ENCODE data around the gene C1QTNF8. TPM values are rescaled to one million over a fixed set of nuclear protein-coding genes. Genes with fewer than 3 reads are reported as not detected.

The C1QTNF8 gene
- total and polyA plus RNA-seq, 7 experiments from 2014 or later: not detected

DNA sequence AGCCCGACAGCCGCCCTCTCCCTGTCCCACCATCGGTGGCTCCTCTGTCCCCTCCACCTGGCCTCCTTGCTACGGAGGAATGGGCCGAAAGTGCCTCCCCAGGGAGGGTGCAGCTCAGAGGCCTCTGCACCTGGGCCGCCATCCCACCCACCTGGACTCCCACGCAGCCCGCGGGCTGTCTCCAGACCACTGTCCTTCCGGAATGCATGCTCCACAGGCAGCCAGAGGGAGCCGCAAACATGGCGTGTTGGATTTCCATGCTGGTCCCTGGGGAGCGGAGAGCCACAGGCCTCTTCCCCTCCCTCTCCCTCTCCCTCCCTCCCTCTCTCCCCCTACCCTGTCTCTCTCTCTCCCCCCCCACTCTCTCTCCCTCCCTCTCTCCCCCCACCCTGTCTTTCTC lies 20.5 kb downstream of the C1QTNF8 start:
- H3K27ac Mint-ChIP-seq: no peak overlapping the region
- Histone ChIP-seq H3K9me3 (ENCODE audit: control insufficient read depth in 2 of 3, low read length in 3 of 3) (no peaks in the 10 kb centered on the region), H3K27me3 (ENCODE audit: control insufficient read depth in 2 of 2, insufficient read depth in 2 of 2, low read length in 2 of 2) (no peaks in the 10 kb centered on the region), H3K36me3 (ENCODE audit: control insufficient read depth in 2 of 3, insufficient read depth in 3 of 3, low read length in 3 of 3) (no peaks in the 10 kb centered on the region), H3K27ac (ENCODE audit: low read depth, low read length) (no peak overlapping the region), H3K4me1 (ENCODE audit: control insufficient read depth in 2 of 2, insufficient read depth in 2 of 2, low read length in 2 of 2) (no peaks in the 10 kb centered on the region), H3K4me3 (ENCODE audit: low read length) (no peak overlapping the region)
- H3K4me3 Mint-ChIP-seq: no peak overlapping the region
- ChIA-PET CTCF (interaction anchor here (0.7 kb wide), 1 partner anchor 21 kb away, joined by 4 read pairs; no protein-coding TSS in a partner anchor), POLR2A (no interaction called here)
- intact Hi-C loops (cut with micrococcal nuclease): no loop called here
- peaks cover 0 to 1% (median 0%) of the 10 kb centered on the region in 7 donors for H3K4me1 Mint-ChIP-seq
- DNase-seq (no peak), ATAC-seq (no peak)
- no peaks in the 10 kb centered on the region for H3K36me3 Mint-ChIP-seq
- peaks cover 0 to 1% (median 0%) of the 10 kb centered on the region in 11 donors for H3K9me3 Mint-ChIP-seq
- peaks cover 8 to 30% (median 18%) of the 10 kb centered on the region in 5 donors for H3K27me3 Mint-ChIP-seq

DNA sequence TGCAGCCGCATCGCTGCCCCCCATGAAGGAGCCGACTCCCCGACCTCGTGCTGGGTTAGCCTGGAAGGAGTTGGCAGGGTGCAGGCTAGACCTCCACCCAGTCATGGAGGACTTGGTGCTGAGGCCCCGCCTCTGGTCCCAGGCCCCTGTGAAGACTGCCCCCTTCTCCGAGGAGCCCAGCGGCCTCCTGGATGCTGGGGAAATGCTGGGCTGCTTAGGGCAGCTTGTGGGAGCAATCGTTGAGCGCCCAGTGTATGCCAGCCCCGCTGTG lies 21.7 kb downstream of the C1QTNF8 start:
- ChIA-PET POLR2A (no interaction called here), CTCF (no interaction called here)
- H3K36me3 ChIP-seq (ENCODE audit: control insufficient read depth in 2 of 3, insufficient read depth in 3 of 3, low read length in 3 of 3): no peaks in the 10 kb centered on the region
- H3K4me3 ChIP-seq (ENCODE audit: low read length): no peak overlapping the region
- no peaks in the 10 kb centered on the region for H3K9me3 ChIP-seq (ENCODE audit: control insufficient read depth in 2 of 3, low read length in 3 of 3)
- intact Hi-C loops (cut with micrococcal nuclease): no loop called here
- Mint-ChIP-seq H3K4me1 (peaks cover 0 to 1% (median 0%) of the 10 kb centered on the region in 7 donors), H3K27me3 (peaks cover 9 to 32% (median 18%) of the 10 kb centered on the region in 5 donors), H3K9me3 (peaks cover 0 to 1% (median 0%) of the 10 kb centered on the region in 11 donors), H3K36me3 (no peaks in the 10 kb centered on the region), H3K4me3 (no peak overlapping the region), H3K27ac (no peak overlapping the region)
- DNase-seq (no peak), ATAC-seq (no peak)
- no peaks in the 10 kb centered on the region for H3K27me3 ChIP-seq (ENCODE audit: control insufficient read depth in 2 of 2, insufficient read depth in 2 of 2, low read length in 2 of 2)
- no peaks in the 10 kb centered on the region for H3K4me1 ChIP-seq (ENCODE audit: control insufficient read depth in 2 of 2, insufficient read depth in 2 of 2, low read length in 2 of 2)
- no peak overlapping the region for H3K27ac ChIP-seq (ENCODE audit: low read depth, low read length)

DNA sequence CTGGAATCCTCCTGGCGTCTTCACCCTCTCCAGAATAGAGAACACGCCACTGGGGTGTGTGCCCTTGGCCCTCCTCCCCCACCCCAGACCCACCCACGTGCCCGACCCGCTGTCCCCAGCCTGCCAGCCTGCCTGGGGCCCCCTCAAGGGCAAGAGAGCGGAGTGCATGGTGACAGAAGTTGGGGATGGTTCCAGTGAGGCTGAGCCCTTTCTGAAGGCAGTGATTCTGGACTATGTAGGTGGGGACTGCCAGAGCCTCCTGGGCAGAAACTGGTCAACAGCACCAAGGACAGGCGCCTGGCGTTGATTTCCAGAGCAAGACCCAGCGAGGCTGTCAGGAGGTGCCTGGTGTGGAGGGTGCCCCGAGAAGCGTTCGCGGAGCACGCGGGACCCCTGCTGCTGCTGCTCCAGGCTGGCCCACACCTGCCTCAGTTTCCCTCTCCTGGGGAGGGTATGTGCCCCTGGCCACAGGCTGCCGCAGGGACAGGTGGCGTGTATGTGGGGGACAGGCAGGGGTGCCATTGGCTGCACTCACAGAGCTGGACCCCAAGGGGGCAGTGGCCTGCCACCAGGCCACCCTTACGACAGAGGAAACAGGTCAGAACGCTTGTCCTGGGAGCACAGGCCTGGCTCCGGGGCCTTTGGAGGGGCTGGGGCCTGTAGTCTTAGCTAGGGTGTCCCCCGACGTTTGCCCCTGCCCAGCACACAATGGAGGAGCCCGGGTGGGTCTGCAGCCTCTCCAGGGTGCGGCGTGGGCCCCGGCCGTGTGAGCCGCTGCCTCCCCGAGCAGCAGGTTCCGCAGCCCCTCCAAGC lies 22.3 kb downstream of the C1QTNF8 start:
- Mint-ChIP-seq H3K36me3 (no peaks in the 10 kb centered on the region), H3K27me3 (peaks cover 11 to 33% (median 18%) of the 10 kb centered on the region in 5 donors), H3K9me3 (peaks cover 0 to 1% (median 0%) of the 10 kb centered on the region in 11 donors), H3K27ac (no peak overlapping the region), H3K4me1 (peaks cover 0 to 1% (median 0%) of the 10 kb centered on the region in 7 donors), H3K4me3 (no peak overlapping the region)
- intact Hi-C loops (cut with micrococcal nuclease): no loop called here
- CTCF ChIA-PET: no interaction called here
- H3K27me3 ChIP-seq (ENCODE audit: control insufficient read depth in 2 of 2, insufficient read depth in 2 of 2, low read length in 2 of 2): no peaks in the 10 kb centered on the region
- no peaks in the 10 kb centered on the region for H3K4me1 ChIP-seq (ENCODE audit: control insufficient read depth in 2 of 2, insufficient read depth in 2 of 2, low read length in 2 of 2)
- no peaks in the 10 kb centered on the region for H3K9me3 ChIP-seq (ENCODE audit: control insufficient read depth in 2 of 3, low read length in 3 of 3)
- H3K4me3 ChIP-seq (ENCODE audit: low read length): no peak overlapping the region
- no peak for DNase-seq
- H3K36me3 ChIP-seq (ENCODE audit: control insufficient read depth in 2 of 3, insufficient read depth in 3 of 3, low read length in 3 of 3): no peaks in the 10 kb centered on the region
- H3K27ac ChIP-seq (ENCODE audit: low read depth, low read length): no peak overlapping the region
- POLR2A ChIA-PET: no interaction called here
- no peak for ATAC-seq

DNA sequence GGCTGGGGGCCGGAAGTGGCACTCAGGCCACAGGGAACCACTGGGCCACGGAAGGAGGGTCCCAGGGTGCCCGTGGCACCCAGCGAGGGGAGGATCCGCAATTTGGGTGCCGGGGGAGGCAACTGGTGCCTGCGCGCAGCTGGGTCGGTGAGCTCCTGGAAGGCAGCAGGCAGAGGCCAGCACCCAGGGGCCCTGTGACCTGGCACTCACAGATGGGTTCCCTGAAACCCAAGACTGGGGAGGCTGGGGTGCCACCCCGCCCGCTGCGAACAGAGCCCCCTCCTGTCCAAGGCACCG lies 22.8 kb downstream of the C1QTNF8 start:
- no peak overlapping the region for H3K4me3 Mint-ChIP-seq
- DNase-seq (no peak), ATAC-seq (no peak)
- no peak overlapping the region for H3K4me3 ChIP-seq (ENCODE audit: low read length)
- H3K27ac ChIP-seq (ENCODE audit: low read depth, low read length): no peak overlapping the region
- H3K27ac Mint-ChIP-seq: no peak overlapping the region
- H3K27me3 ChIP-seq (ENCODE audit: control insufficient read depth in 2 of 2, insufficient read depth in 2 of 2, low read length in 2 of 2): no peaks in the 10 kb centered on the region
- ChIA-PET POLR2A (no interaction called here), CTCF (no interaction called here)
- H3K27me3 Mint-ChIP-seq: peaks cover 11 to 33% (median 18%) of the 10 kb centered on the region in 5 donors
- no peaks in the 10 kb centered on the region for H3K9me3 ChIP-seq (ENCODE audit: control insufficient read depth in 2 of 3, low read length in 3 of 3)
- H3K4me1 Mint-ChIP-seq: peaks cover 0 to 1% (median 0%) of the 10 kb centered on the region in 7 donors
- intact Hi-C loops (cut with micrococcal nuclease): no loop called here
- no peaks in the 10 kb centered on the region for H3K36me3 Mint-ChIP-seq
- H3K9me3 Mint-ChIP-seq: peaks cover 0 to 1% (median 0%) of the 10 kb centered on the region in 11 donors
- H3K36me3 ChIP-seq (ENCODE audit: control insufficient read depth in 2 of 3, insufficient read depth in 3 of 3, low read length in 3 of 3): no peaks in the 10 kb centered on the region
- no peaks in the 10 kb centered on the region for H3K4me1 ChIP-seq (ENCODE audit: control insufficient read depth in 2 of 2, insufficient read depth in 2 of 2, low read length in 2 of 2)

- no peaks in the 10 kb centered on the region for H3K9me3 ChIP-seq (ENCODE audit: control insufficient read depth in 2 of 3, low read length in 3 of 3)
- H3K4me1 Mint-ChIP-seq: peaks cover 0 to 1% (median 0%) of the 10 kb centered on the region in 7 donors
- H3K4me3 Mint-ChIP-seq: no peak within 1 kb of the TSS
- ChIA-PET POLR2A (no interaction called here), CTCF (interaction anchor here (0.6 kb wide), 1 partner anchor 1068 kb away, joined by 4 read pairs; no protein-coding TSS in a partner anchor)
- H3K27me3 ChIP-seq (ENCODE audit: control insufficient read depth in 2 of 2, insufficient read depth in 2 of 2, low read length in 2 of 2): no peaks in the 10 kb centered on the region
- intact Hi-C loops (cut with micrococcal nuclease): no loop called here
- no peak within 1 kb of the TSS for H3K27ac Mint-ChIP-seq
- ATAC-seq: no peak
- DNase-seq: no peak
- no peaks in the 10 kb centered on the region for H3K4me1 ChIP-seq (ENCODE audit: control insufficient read depth in 2 of 2, insufficient read depth in 2 of 2, low read length in 2 of 2)
- peaks cover 13 to 35% (median 18%) of the 10 kb centered on the region in 5 donors for H3K27me3 Mint-ChIP-seq
- no peaks in the 10 kb centered on the region for H3K36me3 ChIP-seq (ENCODE audit: control insufficient read depth in 2 of 3, insufficient read depth in 3 of 3, low read length in 3 of 3)
- no peaks in the 10 kb centered on the region for H3K36me3 Mint-ChIP-seq
- peaks cover 0 to 1% (median 0%) of the 10 kb centered on the region in 11 donors for H3K9me3 Mint-ChIP-seq
- no peak within 1 kb of the TSS for H3K27ac ChIP-seq (ENCODE audit: low read depth, low read length)
- H3K4me3 ChIP-seq (ENCODE audit: low read length): no peak within 1 kb of the TSS
Measured at GRCh38 chr16:1072526-1073261, 23.4 kb downstream of the C1QTNF8 start, which contains the start of gene SSTR5. TSS of gene SSTR5 (plus strand) at chr16:1072747. CDS start at chr16:1078869, 6,122 bp downstream.

GRCh38 chr16:1071561-1072225 lies 24.4 kb downstream of the C1QTNF8 start:
- H3K4me1 ChIP-seq (ENCODE audit: control insufficient read depth in 2 of 2, insufficient read depth in 2 of 2, low read length in 2 of 2): no peaks in the 10 kb centered on the region
- H3K4me1 Mint-ChIP-seq: peaks cover 0 to 4% (median 1%) of the 10 kb centered on the region in 7 donors
- no peaks in the 10 kb centered on the region for H3K36me3 ChIP-seq (ENCODE audit: control insufficient read depth in 2 of 3, insufficient read depth in 3 of 3, low read length in 3 of 3)
- DNase-seq (no peak), ATAC-seq (no peak)
- CTCF ChIA-PET: no interaction called here
- no peak overlapping the region for H3K4me3 Mint-ChIP-seq
- H3K27me3 ChIP-seq (ENCODE audit: control insufficient read depth in 2 of 2, insufficient read depth in 2 of 2, low read length in 2 of 2): no peaks in the 10 kb centered on the region
- no peak overlapping the region for H3K27ac ChIP-seq (ENCODE audit: low read depth, low read length)
- intact Hi-C loops (cut with micrococcal nuclease): no loop called here
- POLR2A ChIA-PET: no interaction called here
- no peak overlapping the region for H3K27ac Mint-ChIP-seq
- no peaks in the 10 kb centered on the region for H3K9me3 ChIP-seq (ENCODE audit: control insufficient read depth in 2 of 3, low read length in 3 of 3)
- peaks cover 11 to 35% (median 21%) of the 10 kb centered on the region in 5 donors for H3K27me3 Mint-ChIP-seq
- H3K4me3 ChIP-seq (ENCODE audit: low read length): no peak overlapping the region
- H3K36me3 Mint-ChIP-seq: no peaks in the 10 kb centered on the region
- peaks cover 0 to 4% (median 0%) of the 10 kb centered on the region in 11 donors for H3K9me3 Mint-ChIP-seq
